IMR-90 (cell line): Measurements from ENCODE around the gene SLC24A3. TPM values are rescaled to one million over a fixed set of nuclear protein-coding genes. Genes with fewer than 3 reads are reported as not detected.

Source experiments
- ATAC-seq: fragments of 200-7000 bp; cut with Tn5 transposase; 2 replicates; pipeline ENCODE4 v1.9.1; 2020; ENCODE audit warnings: low read depth, mild to moderate bottlenecking, moderate library complexity
- BruUV-seq: library from RNA; stranded (reverse); fragments of 400-500 nt; replicated peaks from 2 replicates; lab custom pipeline; 2021; lab: Mats Ljungman, UMichigan
- CTCF ChIA-PET: fragments of 300-600 bp; formaldehyde crosslinking; extraction: SDS; loops from one replicate; lab custom pipeline; 2021; ENCODE audit warnings: antibody characterized with exemption; lab: Yijun Ruan, JAX
- POLR2A ChIA-PET: fragments of 300-600 bp; sonication (Branson Sonifier 250); formaldehyde crosslinking; loops from one replicate; lab custom pipeline; 2022; ENCODE audit warnings: antibody characterized with exemption; ENCODE audit not compliant: unreplicated experiment; lab: Charles Lee
- DNase-seq: peaks from one replicate; pipeline ENCODE4 v3.0.0; 2013
- H2AFZ ChIP-seq: replicated peaks from 2 replicates; pipeline ENCODE3; 2013; ENCODE audit warnings: low read length, mild to moderate bottlenecking; ENCODE audit not compliant: poor library complexity
- H2AK5ac ChIP-seq: 2 replicates; pipeline ENCODE4 v1.6.1; 2013; ENCODE audit warnings: low read depth, low read length, inconsistent platforms
- H2AK9ac ChIP-seq: replicated peaks from 2 replicates; pipeline ENCODE3; 2013; ENCODE audit warnings: mild to moderate bottlenecking, low read depth, low read length, moderate library complexity; ENCODE audit not compliant: poor library complexity
- H2BK120ac ChIP-seq: 2 replicates; pipeline ENCODE4 v1.6.1; 2013; ENCODE audit warnings: low read depth, low read length, inconsistent platforms
- H2BK15ac ChIP-seq: 3 replicates; pipeline ENCODE4 v1.6.1; 2013; ENCODE audit warnings: low read depth, low read length, inconsistent platforms
- H2BK20ac ChIP-seq: 2 replicates; pipeline ENCODE4 v1.6.1; 2013; ENCODE audit warnings: low read depth, mild to moderate bottlenecking, inconsistent platforms, low read length, moderate library complexity
- H2BK5ac ChIP-seq: 2 replicates; pipeline ENCODE4 v1.6.1; 2013; ENCODE audit warnings: mild to moderate bottlenecking, low read depth, low read length, inconsistent platforms; ENCODE audit not compliant: poor library complexity, severe bottlenecking
- H3K14ac ChIP-seq: replicated peaks from 2 replicates; pipeline ENCODE4 v1.6.1; 2013; ENCODE audit warnings: low read depth, low read length, inconsistent platforms
- H3K18ac ChIP-seq: 2 replicates; pipeline ENCODE4 v1.6.1; 2013; ENCODE audit warnings: low read depth, low read length, control low read depth
- H3K23ac ChIP-seq: 2 replicates; pipeline ENCODE4 v1.6.1; 2013; ENCODE audit warnings: low read depth, low read length, inconsistent platforms
- H3K27ac ChIP-seq: 2 replicates; pipeline ENCODE4 v1.5.1; 2013; ENCODE audit warnings: mild to moderate bottlenecking, control low read depth, low read length; ENCODE audit not compliant: insufficient read depth
- H3K27me3 ChIP-seq: 2 replicates; pipeline ENCODE4 v1.6.1; 2013; ENCODE audit warnings: low read length; ENCODE audit not compliant: control insufficient read depth, insufficient read depth
- H3K36me3 ChIP-seq: 2 replicates; pipeline ENCODE4 v1.6.1; 2013; ENCODE audit warnings: low read length, mixed read lengths; ENCODE audit not compliant: control insufficient read depth, insufficient read depth
- H3K4ac ChIP-seq: 2 replicates; pipeline ENCODE4 v1.6.1; 2013; ENCODE audit warnings: low read depth, low read length, inconsistent platforms
- H3K4me1 ChIP-seq: 2 replicates; pipeline ENCODE4 v1.6.1; 2013; ENCODE audit warnings: low read length, mixed read lengths; ENCODE audit not compliant: control insufficient read depth, insufficient read depth
- H3K4me2 ChIP-seq: 2 replicates; pipeline ENCODE4 v1.6.1; 2013; ENCODE audit warnings: low read depth, mild to moderate bottlenecking, control low read depth, low read length, moderate library complexity
- H3K4me3 ChIP-seq: 2 replicates; pipeline ENCODE4 v1.5.1; 2013; ENCODE audit warnings: low read depth, mild to moderate bottlenecking, control low read depth, low read length, moderate library complexity; ENCODE audit not compliant: insufficient read depth
- H3K56ac ChIP-seq: 2 replicates; pipeline ENCODE4 v1.6.1; 2013; ENCODE audit warnings: low read length, inconsistent platforms; ENCODE audit not compliant: insufficient read depth; ENCODE audit errors: extremely low read depth
- H3K79me1 ChIP-seq, 2 experiments: 2 replicates each; pipeline ENCODE4 v1.6.1; 2013; ENCODE audit warnings: low read length in 2 of 2, inconsistent platforms in 1 of 2, low read depth in 1 of 2
- H3K9ac ChIP-seq: 2 replicates; pipeline ENCODE4 v1.6.1; 2013; ENCODE audit warnings: low read depth, low read length, control low read depth
- H3K9me1 ChIP-seq: 2 replicates; pipeline ENCODE4 v1.6.1; 2013; ENCODE audit warnings: low read length, inconsistent platforms; ENCODE audit not compliant: insufficient read depth
- H3K9me3 ChIP-seq: 2 replicates; pipeline ENCODE4 v1.6.1; 2013; ENCODE audit warnings: low read length; ENCODE audit not compliant: control insufficient read depth, insufficient read depth
- H4K20me1 ChIP-seq: 2 replicates; pipeline ENCODE4 v1.6.1; 2013; ENCODE audit warnings: low read length, inconsistent platforms; ENCODE audit not compliant: insufficient read depth
- H4K5ac ChIP-seq: 2 replicates; pipeline ENCODE4 v1.6.1; 2013; ENCODE audit warnings: mild to moderate bottlenecking, low read depth, low read length, control low read depth
- H4K8ac ChIP-seq, 2 experiments: 2 replicates each; pipeline ENCODE4 v1.6.1; 2013; ENCODE audit warnings: low read depth in 2 of 2, low read length in 2 of 2, control low read depth in 1 of 2, inconsistent platforms in 1 of 2
- H4K91ac ChIP-seq: 2 replicates; pipeline ENCODE4 v1.6.1; 2013; ENCODE audit warnings: low read depth, low read length, inconsistent platforms; ENCODE audit not compliant: insufficient read depth
- BHLHE40 ChIP-seq: fragments of 150-350 bp; IDR thresholded peaks from 2 replicates; pipeline ENCODE4 v1.6.1; 2016; ENCODE audit warnings: mild to moderate bottlenecking, low read depth, low read length
- CHD1 ChIP-seq: IDR thresholded peaks from 2 replicates; pipeline ENCODE4 v1.6.1; 2012; ENCODE audit warnings: low read depth, low read length, improper control_type of control experiment
- ELK1 ChIP-seq: fragments of 150-350 bp; IDR thresholded peaks from 2 replicates; pipeline ENCODE4 v1.6.1; 2016; ENCODE audit warnings: low read depth, mild to moderate bottlenecking, low read length, moderate library complexity, borderline replicate concordance
- FOS ChIP-seq: fragments of 150-350 bp; IDR thresholded peaks from 2 replicates; pipeline ENCODE4 v1.6.1; 2016; ENCODE audit warnings: low read depth, low read length
- MAZ ChIP-seq: IDR thresholded peaks from 2 replicates; pipeline ENCODE4 v1.6.1; 2012; ENCODE audit warnings: low read depth, mild to moderate bottlenecking, low read length, improper control_type of control experiment, moderate library complexity, borderline replicate concordance
- NFE2L2 ChIP-seq: fragments of 150-350 bp; IDR thresholded peaks from 2 replicates; pipeline ENCODE4 v1.6.1; 2016; ENCODE audit warnings: low read depth, mild to moderate bottlenecking, low read length
- POLR2A ChIP-seq: IDR thresholded peaks from 2 replicates; pipeline ENCODE4 v1.6.1; 2012; ENCODE audit warnings: mild to moderate bottlenecking, low read depth, low read length
- RCOR1 ChIP-seq: IDR thresholded peaks from 2 replicates; pipeline ENCODE4 v1.6.1; 2012; ENCODE audit warnings: mild to moderate bottlenecking, low read length, improper control_type of control experiment; ENCODE audit not compliant: insufficient replicate concordance
- RFX5 ChIP-seq: IDR thresholded peaks from 2 replicates; pipeline ENCODE4 v1.8.0; 2012; ENCODE audit warnings: low read depth, mild to moderate bottlenecking, low read length, moderate library complexity
- SMC3 ChIP-seq: fragments of 150-350 bp; IDR thresholded peaks from 2 replicates; pipeline ENCODE4 v1.6.1; 2016; ENCODE audit warnings: low read depth, mild to moderate bottlenecking, antibody characterized with exemption, low read length, moderate library complexity
- WGBS, 2 experiments: methylation state at CpG; one replicate each; pipeline versions ENCODE4 v1.1.5 to v1.1.7; 2013; ENCODE audit warnings: missing lambda C conversion rate in 2 of 2; ENCODE audit not compliant: insufficient read length in 1 of 2; ENCODE audit errors: extremely low coverage in 2 of 2; 5-methylcytosine and 5-hydroxymethylcytosine counted together
- dilution Hi-C: fragments of 300-500 bp; cut with HindIII; formaldehyde crosslinking; loops from one replicate; pipeline ENCODE4 v1.14.3; 2018; ENCODE audit warnings: low sequenced_read_pairs; ENCODE audit not compliant: unreplicated experiment
- in situ Hi-C: fragments of 300-500 bp; cut with MboI; formaldehyde crosslinking; loops from 3 replicates; pipeline ENCODE4 v1.14.3; 2019; ENCODE audit warnings: low sequenced_read_pairs, inconsistent platforms, mixed read lengths
- intact Hi-C: fragments of 100-400 bp; cut with micrococcal nuclease; formaldehyde crosslinking; loops from 2 replicates; pipeline ENCODE4 v1.10.0; 2022
- polyA plus RNA-seq, 3 experiments: library from polyadenylated mRNA; depleted of rRNA; stranded (reverse); fragments of >200 nt; gene quantifications; 2 replicates each; pipeline ENCODE4 v1.2.3, GENCODE V29; 2012; ENCODE audit warnings: low replicate concordance in 1 of 3
- total RNA-seq: library from RNA; depleted of rRNA; stranded (reverse); fragments of >200 nt; gene quantifications from 2 replicates; pipeline ENCODE4 v1.2.3, GENCODE V29; 2012

SLC24A3 gene
- total and polyA plus RNA-seq, 2 of the 4 experiments (the other 2 are of a cell fraction), result not detected

- ATAC-seq (no peak), DNase-seq (no peak)
- Histone ChIP-seq H3K4me3 (no peak overlapping the region), H4K20me1 (no peaks in the 10 kb centered on the region), H3K23ac (no peak overlapping the region), H3K4me2 (no peak overlapping the region), H2AFZ (no peak overlapping the region), H2AK5ac (no peak overlapping the region), H3K56ac (no peak overlapping the region), H3K4me1 (no peaks in the 10 kb centered on the region), H4K91ac (no peak overlapping the region), H2BK5ac (no peak overlapping the region), H2BK20ac (no peak overlapping the region), H3K14ac (no peak overlapping the region), H3K18ac (no peak overlapping the region), H3K36me3 (no peaks in the 10 kb centered on the region), H3K9me1 (no peaks in the 10 kb centered on the region), H2BK120ac (no peak overlapping the region), H2AK9ac (no peak overlapping the region), H3K9ac (no peak overlapping the region), H4K5ac (no peak overlapping the region), H2BK15ac (no peak overlapping the region), H3K27me3 (peaks cover 17% of the 10 kb centered on the region), H3K4ac (no peak overlapping the region), H3K79me1 (no peaks in the 10 kb centered on the region), H3K9me3 (no peaks in the 10 kb centered on the region), H4K8ac (no peak overlapping the region), H3K27ac (no peak overlapping the region)
- TF ChIP-seq RFX5, result no peak
- no peak for TF ChIP-seq RCOR1
- TF ChIP-seq NFE2L2, result no peak
- TF ChIP-seq ELK1, result no peak
- TF ChIP-seq POLR2A, result no peak
- TF ChIP-seq SMC3, result no peak
- no peak for TF ChIP-seq CHD1
- no peak for TF ChIP-seq BHLHE40
- TF ChIP-seq MAZ, result no peak
- TF ChIP-seq FOS, result no peak
- no CpG with 5 or more reads among the region's 1 CpG for WGBS, 2 experiments
- dilution Hi-C loops (no loop called here), intact Hi-C loops (loop anchor here (2.0 to 5.0 kb wide), 2 partner anchors 377 to 575 kb away; no protein-coding TSS in a partner anchor), in situ Hi-C loops (loop anchor here (5.0 to 10.0 kb wide), 2 partner anchors 455 to 573 kb away; no protein-coding TSS in a partner anchor)
- BruUV-seq, result no TSS peak
- ChIA-PET POLR2A (no interaction called here), CTCF (interaction anchor here (1.1 kb wide), 1 partner anchor 11 kb away, joined by 3 read pairs; no protein-coding TSS in a partner anchor)
These were observed 4.9 kb upstream of the SLC24A3 start for GRCh38 chr20:19207541-19207940.
